Uterus (tissue), 2 donors: Measurements from ENCODE around the gene MEST.

ENCODE experiments used
- POLR2A ChIP-seq, 2 donors: fragments of 450-650 bp; IDR thresholded peaks; one replicate each; pipeline ENCODE4 v1.6.1; 2016; ENCODE audit warnings: antibody characterized with exemption in 2 of 2, mild to moderate bottlenecking in 1 of 2, moderate library complexity in 1 of 2
- TF ChIP-seq, protein P1 (sequence below), 4 experiments: fragments of 200-600 bp in 2 of 4; fragments of 450-650 bp in 2 of 4; sonication (generic) in 2 of 4; IDR thresholded peaks; one replicate each; pipeline ENCODE4 v1.5.1; 2016 to 2019; ENCODE audit warnings: antibody characterized with exemption in 4 of 4, mild to moderate bottlenecking in 2 of 4, moderate library complexity in 1 of 4

DNA sequence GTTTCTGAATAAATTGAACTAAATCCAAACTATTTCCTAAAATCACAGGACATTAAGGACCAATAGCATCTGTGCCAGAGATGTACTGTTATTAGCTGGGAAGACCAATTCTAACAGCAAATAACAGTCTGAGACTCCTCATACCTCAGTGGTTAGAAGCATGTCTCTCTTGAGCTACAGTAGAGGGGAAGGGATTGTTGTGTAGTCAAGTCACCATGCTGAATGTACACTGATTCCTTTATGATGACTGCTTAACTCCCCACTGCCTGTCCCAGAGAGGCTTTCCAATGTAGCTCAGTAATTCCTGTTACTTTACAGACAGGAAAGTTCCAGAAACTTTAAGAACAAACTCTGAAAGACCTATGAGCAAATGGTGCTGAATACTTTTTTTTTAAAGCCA, 13.9 kb downstream of the MEST start:
- TF ChIP-seq, protein P1, sequence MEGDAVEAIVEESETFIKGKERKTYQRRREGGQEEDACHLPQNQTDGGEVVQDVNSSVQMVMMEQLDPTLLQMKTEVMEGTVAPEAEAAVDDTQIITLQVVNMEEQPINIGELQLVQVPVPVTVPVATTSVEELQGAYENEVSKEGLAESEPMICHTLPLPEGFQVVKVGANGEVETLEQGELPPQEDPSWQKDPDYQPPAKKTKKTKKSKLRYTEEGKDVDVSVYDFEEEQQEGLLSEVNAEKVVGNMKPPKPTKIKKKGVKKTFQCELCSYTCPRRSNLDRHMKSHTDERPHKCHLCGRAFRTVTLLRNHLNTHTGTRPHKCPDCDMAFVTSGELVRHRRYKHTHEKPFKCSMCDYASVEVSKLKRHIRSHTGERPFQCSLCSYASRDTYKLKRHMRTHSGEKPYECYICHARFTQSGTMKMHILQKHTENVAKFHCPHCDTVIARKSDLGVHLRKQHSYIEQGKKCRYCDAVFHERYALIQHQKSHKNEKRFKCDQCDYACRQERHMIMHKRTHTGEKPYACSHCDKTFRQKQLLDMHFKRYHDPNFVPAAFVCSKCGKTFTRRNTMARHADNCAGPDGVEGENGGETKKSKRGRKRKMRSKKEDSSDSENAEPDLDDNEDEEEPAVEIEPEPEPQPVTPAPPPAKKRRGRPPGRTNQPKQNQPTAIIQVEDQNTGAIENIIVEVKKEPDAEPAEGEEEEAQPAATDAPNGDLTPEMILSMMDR (IDR thresholded peaks at IDR 0.05) = no peak
- TF ChIP-seq POLR2A (IDR thresholded peaks at IDR 0.05) = no peak
